Activated naive CD4-positive, alpha-beta T cell treated with anti-CD3 and anti-CD28 coated beads, Interleukin-2, amount 50 U/mL, for 16 hours (primary cell): ENCODE measurements around the gene PADI1.
"Not testable (repeated sequence)": the region's sequence is repeated elsewhere in the genome, so short reads cannot be mapped to it uniquely, and the experiment has no call there.

Experiments used
- DNase-seq: peaks from one replicate; pipeline ENCODE4 v3.0.0-alpha.2; 2020

PADI1 gene

GRCh38 chr1:17218939-17219338, 14.0 kb downstream of the PADI1 start:
- DNase-seq = no peak

DNA sequence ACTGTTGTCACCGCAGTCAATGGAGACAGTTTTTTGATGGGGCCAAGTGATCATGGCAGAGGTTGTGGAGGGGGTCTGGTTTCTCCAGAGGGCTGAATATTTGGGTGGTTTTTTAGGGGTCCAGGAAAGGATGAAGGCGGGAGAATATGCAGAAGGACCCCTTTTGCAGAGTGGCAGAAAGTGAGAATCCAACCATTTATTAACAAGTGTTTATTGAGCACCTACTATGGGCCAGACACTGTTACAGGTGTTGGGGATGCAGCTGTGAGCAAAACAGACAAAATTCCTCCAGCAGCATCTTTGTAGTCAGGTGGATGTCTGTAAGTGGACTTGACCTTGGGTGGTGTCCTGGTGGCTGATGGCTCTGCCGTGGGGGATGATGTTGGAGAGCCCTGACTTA, 15.4 kb downstream of the PADI1 start:
- no peak for DNase-seq

DNA sequence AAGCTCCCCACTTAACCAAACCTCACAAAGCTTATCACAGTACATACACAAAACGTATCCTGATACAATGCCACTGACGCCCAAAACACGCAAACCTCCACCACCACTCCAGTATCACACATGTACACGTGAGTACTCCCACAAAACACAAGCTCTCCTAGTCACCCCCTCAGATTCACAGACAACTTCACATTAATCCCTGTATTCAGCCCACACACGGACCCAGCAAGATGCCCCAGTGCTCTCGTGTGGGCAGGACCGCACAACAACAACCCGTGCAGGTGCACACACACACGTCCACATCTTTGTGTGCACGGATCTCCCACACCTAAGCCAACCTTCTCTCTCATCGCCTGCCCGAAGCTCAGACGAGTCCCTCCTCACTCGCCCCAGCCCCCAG, 17.6 kb downstream of the PADI1 start:
- no peak for DNase-seq

GRCh38 chr1:17224434-17224833, 19.5 kb downstream of the PADI1 start:
- no peak for DNase-seq

GRCh38 chr1:17225140-17225539, 20.2 kb downstream of the PADI1 start:
- no peak for DNase-seq

DNA sequence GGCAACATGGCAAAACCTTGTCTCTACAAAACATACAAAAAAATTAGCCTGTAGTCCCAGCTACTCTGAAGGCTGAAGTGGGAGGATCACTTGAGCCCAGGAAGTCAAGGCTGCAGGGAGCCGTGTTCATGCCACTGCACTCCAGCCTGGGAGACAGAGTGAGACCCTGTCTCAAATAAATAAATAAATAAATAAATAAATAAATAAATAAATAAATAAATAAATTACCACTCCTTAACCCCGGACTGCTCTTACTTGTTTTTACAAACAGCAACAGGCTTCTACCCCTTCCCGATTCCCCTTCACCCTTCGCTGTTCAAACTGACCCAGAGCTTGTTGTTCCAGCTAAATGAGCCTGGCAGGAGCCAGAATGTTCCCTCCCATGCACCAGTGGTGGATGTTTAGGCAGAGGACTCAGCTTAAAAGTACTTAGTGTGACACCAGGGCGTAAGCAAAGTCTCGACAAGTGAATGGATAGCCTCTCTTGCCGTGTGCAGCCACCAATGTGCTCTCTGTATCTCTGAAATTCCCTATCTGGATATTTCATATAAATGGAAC, 22.5 kb downstream of the PADI1 start:
- DNase-seq = no peak

GRCh38 chr1:17228619-17229018, 23.7 kb downstream of the PADI1 start:
- no peak for DNase-seq

- no peak for DNase-seq
Observed at GRCh38 chr1:17229379-17229778, 24.5 kb downstream of the PADI1 start.

DNA sequence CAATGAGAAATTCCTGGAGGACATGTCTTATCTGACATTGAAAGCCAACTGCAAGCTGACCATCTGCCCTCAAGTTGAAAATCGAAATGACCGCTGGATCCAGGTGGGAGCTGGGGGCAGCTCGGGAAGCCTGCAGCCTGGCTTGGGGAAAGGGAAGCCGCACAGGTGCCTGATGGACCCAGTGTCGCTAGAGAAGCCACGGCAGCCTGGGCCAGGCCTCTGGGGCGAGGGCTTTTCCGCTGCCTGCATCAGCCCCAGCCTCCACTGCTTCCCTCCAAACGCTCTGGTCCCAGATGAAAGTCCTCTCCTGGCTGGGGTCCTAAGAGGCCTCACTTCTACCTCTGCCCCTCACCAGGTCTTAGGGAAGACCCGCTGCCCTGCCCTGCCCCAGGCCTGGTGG, 25.2 kb downstream of the PADI1 start:
- DNase-seq = no peak

DNA sequence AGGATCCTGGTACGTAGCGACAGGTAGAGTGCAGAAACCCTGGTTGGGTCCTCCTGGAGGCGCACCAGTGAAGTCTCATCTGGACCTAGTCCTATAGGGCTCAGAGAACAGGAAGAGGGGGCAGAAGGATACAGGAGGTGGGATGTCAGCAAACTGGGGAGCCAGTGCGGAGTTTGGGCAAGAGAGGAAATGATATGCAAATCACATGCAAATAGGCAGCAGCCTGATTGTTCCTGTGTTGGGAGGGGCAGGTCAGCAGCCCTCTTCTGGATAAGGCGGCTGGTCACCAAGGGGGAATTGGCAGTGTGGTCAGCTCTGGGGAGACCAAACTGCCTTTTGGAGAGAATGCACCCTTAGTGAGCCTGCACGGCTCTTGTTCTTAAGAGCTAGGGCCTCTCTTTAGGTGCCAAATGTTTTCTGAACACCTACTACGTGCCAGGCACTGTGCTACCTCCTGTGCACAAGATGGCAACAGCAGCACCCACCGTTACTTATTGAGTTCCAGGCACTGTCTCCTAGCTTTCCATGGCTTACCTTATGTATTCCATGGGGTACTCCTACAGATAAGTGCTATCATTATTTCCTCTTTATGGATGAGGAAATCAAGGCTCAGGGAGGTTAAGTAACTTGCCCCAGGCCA, 25.9 kb downstream of the PADI1 start:
- no peak for DNase-seq

GRCh38 chr1:17232759-17233661, 28.1 kb downstream of the PADI1 start:
- DNase-seq = no peak

- DNase-seq = no peak
Observed at GRCh38 chr1:17233675-17234320, 28.9 kb downstream of the PADI1 start.

- no peak for DNase-seq
Observed at GRCh38 chr1:17234405-17234804, 29.5 kb downstream of the PADI1 start.

- no peak for DNase-seq
Observed at GRCh38 chr1:17235135-17235885, 30.4 kb downstream of the PADI1 start.

- peak; percentile 87 for DNase-seq
Observed at GRCh38 chr1:17236779-17237560, 32.0 kb downstream of the PADI1 start.

- DNase-seq = no peak
Observed at GRCh38 chr1:17237561-17237903, 32.6 kb downstream of the PADI1 start.

GRCh38 chr1:17239420-17239819, 34.5 kb downstream of the PADI1 start:
- no peak for DNase-seq

GRCh38 chr1:17241011-17241779, 36.3 kb downstream of the PADI1 start:
- not testable (repeated sequence) for DNase-seq

- not testable (repeated sequence) for DNase-seq
Observed at GRCh38 chr1:17241780-17242074, 36.8 kb downstream of the PADI1 start.

DNA sequence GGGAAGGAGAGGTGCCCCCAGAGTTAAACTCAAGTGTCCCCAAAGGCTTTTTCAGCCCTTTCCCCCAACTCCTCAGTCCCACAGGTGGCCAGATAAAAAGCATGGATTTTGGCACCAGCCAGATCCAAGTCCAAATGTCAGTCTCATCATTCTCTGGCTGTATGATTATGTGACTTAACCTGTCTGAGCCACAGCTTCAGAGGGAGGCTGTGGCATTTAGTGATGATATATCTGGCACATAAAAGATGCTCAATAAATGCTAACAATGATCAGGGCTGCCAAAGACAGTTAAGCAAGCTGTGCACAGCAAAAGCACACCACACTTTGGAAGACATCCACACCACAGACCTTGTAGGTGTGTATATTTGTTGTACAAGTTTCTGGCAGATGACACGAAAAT, 38.3 kb downstream of the PADI1 start:
- DNase-seq = no peak
